Measurements from ENCODE around the gene KTI12. TPM values are rescaled to one million over a fixed set of nuclear protein-coding genes. Genes with fewer than 3 reads are reported as not detected.
"Not testable (repeated sequence)": the region's sequence is repeated elsewhere in the genome, so short reads cannot be mapped to it uniquely, and the experiment has no call there.

Gene KTI12, protein sequence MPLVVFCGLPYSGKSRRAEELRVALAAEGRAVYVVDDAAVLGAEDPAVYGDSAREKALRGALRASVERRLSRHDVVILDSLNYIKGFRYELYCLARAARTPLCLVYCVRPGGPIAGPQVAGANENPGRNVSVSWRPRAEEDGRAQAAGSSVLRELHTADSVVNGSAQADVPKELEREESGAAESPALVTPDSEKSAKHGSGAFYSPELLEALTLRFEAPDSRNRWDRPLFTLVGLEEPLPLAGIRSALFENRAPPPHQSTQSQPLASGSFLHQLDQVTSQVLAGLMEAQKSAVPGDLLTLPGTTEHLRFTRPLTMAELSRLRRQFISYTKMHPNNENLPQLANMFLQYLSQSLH
- polyA plus RNA-seq (2013, experiment 1 of 4), result 7.9 TPM
- polyA plus RNA-seq (2013, experiment 2 of 4), result 8.7 TPM
- 6.3 TPM for polyA plus RNA-seq (2013, experiment 3 of 4)
- 6.0 TPM for polyA plus RNA-seq (2013, experiment 4 of 4)

DNA sequence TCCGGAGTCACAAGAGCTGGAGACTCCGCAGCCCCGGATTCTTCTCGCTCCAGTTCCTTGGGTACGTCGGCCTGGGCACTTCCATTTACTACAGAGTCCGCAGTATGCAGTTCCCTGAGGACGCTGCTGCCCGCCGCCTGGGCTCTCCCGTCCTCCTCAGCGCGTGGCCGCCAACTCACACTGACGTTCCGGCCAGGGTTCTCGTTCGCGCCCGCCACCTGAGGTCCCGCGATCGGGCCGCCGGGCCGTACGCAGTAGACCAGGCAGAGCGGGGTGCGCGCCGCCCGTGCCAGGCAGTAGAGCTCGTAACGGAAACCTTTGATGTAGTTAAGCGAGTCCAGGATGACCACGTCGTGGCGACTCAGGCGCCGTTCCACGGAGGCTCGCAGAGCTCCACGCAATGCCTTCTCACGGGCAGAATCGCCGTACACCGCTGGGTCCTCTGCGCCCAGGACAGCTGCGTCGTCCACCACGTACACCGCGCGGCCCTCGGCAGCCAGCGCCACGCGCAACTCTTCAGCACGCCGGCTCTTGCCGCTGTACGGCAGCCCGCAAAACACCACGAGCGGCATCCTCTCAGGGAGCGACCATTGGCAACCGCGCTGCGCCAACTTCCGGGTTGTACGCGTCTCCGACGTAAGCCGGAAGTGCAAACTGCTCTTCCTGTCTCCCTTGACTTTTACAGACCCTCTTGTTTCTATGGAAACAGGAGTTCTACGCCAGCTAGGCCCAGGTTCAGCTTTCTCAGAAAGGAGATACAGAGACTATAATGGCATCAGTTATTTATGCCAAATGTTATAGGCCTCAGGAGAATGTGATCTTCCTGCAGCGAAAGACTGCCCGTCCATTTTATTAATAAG lies at the start of gene KTI12:
Gene KTI12, minus strand, starts transcription at position 621 of the 860 bp plus-strand sequence. Its CDS starts 49 bp downstream, at position 572.
- H3K4me1 ChIP-seq (ENCODE audit: control insufficient read depth, insufficient read depth, low read length), result no peaks in the 10 kb centered on the region
- WGBS, 2 experiments, result 5 to 7% methylated on average over 76 to 78 of the region's 78 CpGs
- H3K9me3 ChIP-seq (ENCODE audit: control insufficient read depth, low read length), result no peaks in the 10 kb centered on the region
- no peaks in the 10 kb centered on the region for H3K36me3 ChIP-seq (ENCODE audit: control insufficient read depth, insufficient read depth, low read length)
- H3K4me3 ChIP-seq (ENCODE audit: insufficient read depth, low read depth, low read length), result peak within 1 kb of the TSS; percentile 91
- peak within 1 kb of the TSS; percentile 41 for H3K27ac ChIP-seq (ENCODE audit: insufficient read depth, low read depth, low read length, poor library complexity, severe bottlenecking)
- no peaks in the 10 kb centered on the region for H3K27me3 ChIP-seq (ENCODE audit: control insufficient read depth, insufficient read depth, low read length, poor library complexity, severe bottlenecking)

DNA sequence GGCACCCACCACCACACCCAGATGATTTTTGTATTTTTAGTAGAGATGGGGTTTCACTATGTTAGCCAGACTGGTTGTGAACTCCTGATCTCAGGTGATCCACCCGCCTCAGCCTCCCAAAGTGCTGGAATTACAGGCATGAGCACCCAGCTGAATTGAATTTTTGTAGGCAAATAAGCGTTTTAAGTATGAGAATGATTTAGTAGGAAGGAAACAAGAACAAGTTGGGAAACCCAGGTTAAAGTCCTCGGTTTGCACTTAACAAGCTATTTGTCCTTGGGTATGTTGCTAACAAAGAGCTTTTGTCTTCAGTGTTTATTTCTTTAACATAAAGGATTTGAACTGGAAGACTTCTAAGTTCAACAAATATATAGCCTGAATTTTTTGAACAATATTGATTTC lies 46.4 kb upstream of the KTI12 start:
- H3K36me3 ChIP-seq (ENCODE audit: control insufficient read depth, insufficient read depth, low read length), result no peaks in the 10 kb centered on the region
- no peaks in the 10 kb centered on the region for H3K4me1 ChIP-seq (ENCODE audit: control insufficient read depth, insufficient read depth, low read length)
- 89 to 94% methylated on average over 3 of the region's 3 CpGs for WGBS, 2 experiments
- H3K27me3 ChIP-seq (ENCODE audit: control insufficient read depth, insufficient read depth, low read length, poor library complexity, severe bottlenecking), result no peaks in the 10 kb centered on the region
- no peaks in the 10 kb centered on the region for H3K9me3 ChIP-seq (ENCODE audit: control insufficient read depth, low read length)
- no peak overlapping the region for H3K27ac ChIP-seq (ENCODE audit: insufficient read depth, low read depth, low read length, poor library complexity, severe bottlenecking)
- no peak overlapping the region for H3K4me3 ChIP-seq (ENCODE audit: insufficient read depth, low read depth, low read length)

DNA sequence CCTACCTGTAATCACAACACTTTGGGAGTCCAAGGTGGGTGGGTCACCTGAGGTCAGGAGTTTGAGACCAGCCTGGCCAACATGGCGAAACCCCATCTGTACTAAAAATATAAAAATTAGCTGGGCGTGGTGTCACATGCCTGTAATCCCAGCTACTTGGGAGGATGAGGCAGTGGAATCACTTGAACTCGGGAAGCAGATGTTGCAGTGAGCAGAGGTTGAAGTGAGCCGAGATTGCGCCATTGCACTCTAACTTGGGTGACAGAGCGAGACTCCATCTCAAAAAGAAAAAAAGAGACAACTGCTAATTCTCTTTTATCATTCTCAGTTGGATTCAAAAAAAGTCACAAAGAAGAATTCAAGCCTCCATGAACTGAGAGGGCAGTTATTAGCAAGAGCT lies 43.7 kb upstream of the KTI12 start:
- not testable (repeated sequence) for H3K9me3 ChIP-seq (ENCODE audit: control insufficient read depth, low read length); H3K36me3 ChIP-seq (ENCODE audit: control insufficient read depth, insufficient read depth, low read length); H3K27ac ChIP-seq (ENCODE audit: insufficient read depth, low read depth, low read length, poor library complexity, severe bottlenecking); H3K4me1 ChIP-seq (ENCODE audit: control insufficient read depth, insufficient read depth, low read length); H3K4me3 ChIP-seq (ENCODE audit: insufficient read depth, low read depth, low read length); H3K27me3 ChIP-seq (ENCODE audit: control insufficient read depth, insufficient read depth, low read length, poor library complexity, severe bottlenecking)
- WGBS, 2 experiments, result 91 to 96% methylated on average over 6 of the region's 6 CpGs

DNA sequence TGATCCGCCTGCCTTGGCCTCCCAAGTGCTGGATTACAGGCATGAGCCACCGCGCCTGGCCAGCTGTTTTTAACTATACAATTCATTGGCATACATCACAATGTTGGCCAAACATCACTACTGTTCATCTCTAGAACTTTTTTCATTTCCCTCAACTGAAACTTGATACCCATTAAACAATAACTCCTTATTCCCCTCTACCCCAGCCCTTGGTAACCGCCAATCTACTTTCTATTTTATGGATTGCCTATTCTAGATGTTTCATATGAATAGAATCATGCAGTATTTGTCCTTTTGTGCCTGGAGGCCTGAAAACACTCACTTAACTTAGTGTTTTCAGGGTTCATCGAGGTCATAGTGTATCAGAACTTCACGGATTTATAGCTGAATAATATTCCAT lies 38.7 kb upstream of the KTI12 start:
- Histone ChIP-seq H3K4me3 (ENCODE audit: insufficient read depth, low read depth, low read length) (no peak overlapping the region), H3K4me1 (ENCODE audit: control insufficient read depth, insufficient read depth, low read length) (no peaks in the 10 kb centered on the region), H3K9me3 (ENCODE audit: control insufficient read depth, low read length) (no peaks in the 10 kb centered on the region), H3K27me3 (ENCODE audit: control insufficient read depth, insufficient read depth, low read length, poor library complexity, severe bottlenecking) (no peaks in the 10 kb centered on the region), H3K36me3 (ENCODE audit: control insufficient read depth, insufficient read depth, low read length) (peaks cover 10% of the 10 kb centered on the region), H3K27ac (ENCODE audit: insufficient read depth, low read depth, low read length, poor library complexity, severe bottlenecking) (no peak overlapping the region)
- WGBS, 2 experiments, result 91 to 94% methylated on average over 5 of the region's 6 CpGs

DNA sequence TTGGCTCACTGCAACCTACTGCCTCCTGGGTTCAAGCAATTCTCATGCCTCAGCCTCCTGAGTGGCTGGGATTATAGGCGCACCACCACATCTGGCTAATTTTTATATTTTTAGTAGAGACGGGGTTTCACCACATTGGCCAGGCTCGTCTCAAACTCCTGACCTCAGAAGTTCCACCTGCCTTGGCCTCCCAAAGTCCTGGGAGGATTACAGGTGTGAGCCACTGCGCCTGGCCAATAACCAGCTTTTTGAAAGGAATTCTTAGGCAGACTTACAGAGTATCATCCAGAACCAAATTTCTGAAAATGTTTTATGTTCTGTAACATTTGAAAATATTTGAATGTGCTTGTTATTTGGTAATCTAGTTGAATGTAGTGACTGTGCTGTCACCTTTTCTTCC lies 37.1 kb upstream of the KTI12 start:
- H3K4me3 ChIP-seq (ENCODE audit: insufficient read depth, low read depth, low read length), result no peak overlapping the region
- no peaks in the 10 kb centered on the region for H3K4me1 ChIP-seq (ENCODE audit: control insufficient read depth, insufficient read depth, low read length)
- H3K27ac ChIP-seq (ENCODE audit: insufficient read depth, low read depth, low read length, poor library complexity, severe bottlenecking), result no peak overlapping the region
- H3K36me3 ChIP-seq (ENCODE audit: control insufficient read depth, insufficient read depth, low read length), result peaks cover 10% of the 10 kb centered on the region
- H3K27me3 ChIP-seq (ENCODE audit: control insufficient read depth, insufficient read depth, low read length, poor library complexity, severe bottlenecking), result no peaks in the 10 kb centered on the region
- no peaks in the 10 kb centered on the region for H3K9me3 ChIP-seq (ENCODE audit: control insufficient read depth, low read length)
- 93 to 98% methylated on average over 4 of the region's 4 CpGs for WGBS, 2 experiments

DNA sequence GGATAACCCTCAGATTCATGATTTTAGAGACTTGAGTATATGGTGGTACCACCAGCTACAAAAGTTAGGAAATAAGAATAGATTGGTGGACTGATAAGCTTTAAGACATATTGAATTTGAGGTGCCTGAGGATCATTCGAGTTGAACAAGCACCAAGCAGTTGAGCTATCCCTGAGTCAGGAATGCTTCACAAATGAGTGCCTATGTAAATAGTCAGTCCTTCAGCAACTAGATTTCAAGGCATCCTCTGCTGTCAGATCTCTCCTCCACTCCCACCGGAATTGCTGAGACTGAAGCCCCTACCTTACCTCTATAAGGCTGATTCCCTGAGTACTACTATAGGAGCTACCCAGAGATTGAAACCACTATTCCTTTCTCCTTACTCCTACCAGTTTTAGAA lies 29.6 kb upstream of the KTI12 start:
- Histone ChIP-seq H3K36me3 (ENCODE audit: control insufficient read depth, insufficient read depth, low read length) (peaks cover 44% of the 10 kb centered on the region), H3K9me3 (ENCODE audit: control insufficient read depth, low read length) (no peaks in the 10 kb centered on the region), H3K27ac (ENCODE audit: insufficient read depth, low read depth, low read length, poor library complexity, severe bottlenecking) (no peak overlapping the region), H3K4me1 (ENCODE audit: control insufficient read depth, insufficient read depth, low read length) (peaks cover 2% of the 10 kb centered on the region), H3K4me3 (ENCODE audit: insufficient read depth, low read depth, low read length) (no peak overlapping the region), H3K27me3 (ENCODE audit: control insufficient read depth, insufficient read depth, low read length, poor library complexity, severe bottlenecking) (no peaks in the 10 kb centered on the region)
- 95 to 99% methylated on average over 2 of the region's 2 CpGs for WGBS, 2 experiments

DNA sequence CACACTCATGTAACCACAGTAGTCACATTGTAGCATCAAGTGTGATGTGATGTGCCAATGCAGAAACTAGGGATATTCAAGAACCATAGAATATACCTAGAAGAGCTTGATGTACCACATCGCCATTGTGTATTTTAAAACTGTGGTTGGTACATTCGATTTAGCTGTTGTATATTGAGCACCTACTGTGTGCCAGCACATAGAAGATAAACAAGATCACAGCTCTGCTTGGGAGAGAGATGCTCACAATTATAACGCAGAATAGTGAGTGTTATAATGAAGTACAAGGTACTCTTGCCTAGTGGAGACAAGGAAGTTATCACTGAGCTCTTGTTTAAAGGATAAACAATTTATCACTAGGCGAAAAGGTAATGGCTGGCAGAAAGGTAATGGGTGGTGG lies 27.2 kb upstream of the KTI12 start:
- H3K36me3 ChIP-seq (ENCODE audit: control insufficient read depth, insufficient read depth, low read length), result peaks cover 39% of the 10 kb centered on the region
- H3K27ac ChIP-seq (ENCODE audit: insufficient read depth, low read depth, low read length, poor library complexity, severe bottlenecking), result no peak overlapping the region
- WGBS, 2 experiments, result 96 to 98% methylated on average over 4 of the region's 4 CpGs
- H3K4me1 ChIP-seq (ENCODE audit: control insufficient read depth, insufficient read depth, low read length), result peaks cover 7% of the 10 kb centered on the region
- no peaks in the 10 kb centered on the region for H3K9me3 ChIP-seq (ENCODE audit: control insufficient read depth, low read length)
- H3K4me3 ChIP-seq (ENCODE audit: insufficient read depth, low read depth, low read length), result no peak overlapping the region
- H3K27me3 ChIP-seq (ENCODE audit: control insufficient read depth, insufficient read depth, low read length, poor library complexity, severe bottlenecking), result no peaks in the 10 kb centered on the region

DNA sequence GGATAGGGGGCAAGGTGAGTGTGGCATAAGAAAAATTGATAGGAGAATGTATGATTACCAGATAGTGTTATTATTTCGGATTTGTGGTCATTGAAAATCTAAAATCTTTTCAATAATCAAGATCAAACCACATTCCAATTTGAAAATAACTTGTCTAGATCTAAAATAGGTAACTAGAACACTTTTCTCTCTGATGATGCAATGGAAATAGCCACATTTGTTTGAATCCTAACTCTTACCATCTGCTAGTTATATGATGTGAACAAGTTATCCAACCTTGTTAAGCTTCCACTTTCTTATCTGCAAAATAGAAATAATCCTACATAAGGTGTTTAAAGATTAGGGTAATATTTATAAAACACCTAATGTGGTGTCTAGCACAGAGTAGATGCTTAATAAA lies 26.3 kb upstream of the KTI12 start:
- H3K27me3 ChIP-seq (ENCODE audit: control insufficient read depth, insufficient read depth, low read length, poor library complexity, severe bottlenecking), result no peaks in the 10 kb centered on the region
- peaks cover 34% of the 10 kb centered on the region for H3K36me3 ChIP-seq (ENCODE audit: control insufficient read depth, insufficient read depth, low read length)
- peaks cover 7% of the 10 kb centered on the region for H3K4me1 ChIP-seq (ENCODE audit: control insufficient read depth, insufficient read depth, low read length)
- no peak overlapping the region for H3K27ac ChIP-seq (ENCODE audit: insufficient read depth, low read depth, low read length, poor library complexity, severe bottlenecking)
- H3K4me3 ChIP-seq (ENCODE audit: insufficient read depth, low read depth, low read length), result no peak overlapping the region
- 100% methylated on average over 1 of the region's 1 CpG; no CpG with 5 or more reads in 1 of the 2 experiments for WGBS, 2 experiments
- H3K9me3 ChIP-seq (ENCODE audit: control insufficient read depth, low read length), result no peaks in the 10 kb centered on the region

DNA sequence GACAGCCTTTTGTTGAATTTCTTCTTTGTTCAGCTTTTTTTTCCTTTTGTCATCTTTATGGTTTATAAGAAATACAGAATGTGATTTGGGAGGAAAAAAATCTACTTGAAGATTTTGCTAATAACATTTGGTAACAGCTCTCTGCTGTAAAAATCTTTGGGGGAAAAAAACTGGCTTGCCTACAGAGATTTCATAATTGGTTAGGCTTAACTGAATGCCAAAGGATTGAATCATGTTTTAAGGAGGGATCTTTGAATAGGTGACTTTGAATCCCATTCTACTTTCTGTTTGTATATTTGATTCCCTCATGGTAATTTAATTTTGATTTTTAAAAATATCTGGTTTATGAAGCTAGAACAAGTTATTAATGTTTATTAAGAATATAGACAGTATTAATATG lies 25.7 kb upstream of the KTI12 start:
- no peak overlapping the region for H3K4me3 ChIP-seq (ENCODE audit: insufficient read depth, low read depth, low read length)
- no peaks in the 10 kb centered on the region for H3K9me3 ChIP-seq (ENCODE audit: control insufficient read depth, low read length)
- H3K27ac ChIP-seq (ENCODE audit: insufficient read depth, low read depth, low read length, poor library complexity, severe bottlenecking), result no peak overlapping the region
- peaks cover 29% of the 10 kb centered on the region for H3K36me3 ChIP-seq (ENCODE audit: control insufficient read depth, insufficient read depth, low read length)
- no peaks in the 10 kb centered on the region for H3K27me3 ChIP-seq (ENCODE audit: control insufficient read depth, insufficient read depth, low read length, poor library complexity, severe bottlenecking)
- H3K4me1 ChIP-seq (ENCODE audit: control insufficient read depth, insufficient read depth, low read length), result peaks cover 7% of the 10 kb centered on the region

DNA sequence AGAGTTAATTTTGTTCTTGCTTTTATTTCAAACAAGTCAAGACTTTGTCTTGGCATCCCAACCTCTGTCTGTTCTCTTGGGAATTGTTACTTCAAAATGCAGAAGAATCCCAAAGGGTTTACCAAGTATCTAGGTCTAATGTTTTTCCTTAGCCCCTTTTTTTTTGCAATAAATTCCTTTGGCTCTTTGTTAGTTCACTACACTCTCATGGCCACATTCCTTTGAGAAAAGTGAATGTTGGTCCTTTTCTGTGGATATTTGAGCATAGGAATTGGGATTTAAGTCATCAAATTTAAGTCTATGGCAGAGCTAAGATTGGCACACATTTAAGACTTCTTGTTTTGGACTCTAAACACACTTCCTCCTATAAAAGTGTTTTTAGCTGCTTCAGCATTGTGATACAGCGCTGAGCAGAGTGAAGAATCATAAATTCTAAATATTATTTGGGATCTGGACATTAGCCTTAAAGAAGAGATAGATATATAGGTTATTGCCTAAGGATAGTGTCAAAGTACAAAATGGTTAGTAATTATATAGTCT lies 24.3 kb upstream of the KTI12 start:
- no peaks in the 10 kb centered on the region for H3K9me3 ChIP-seq (ENCODE audit: control insufficient read depth, low read length)
- peaks cover 7% of the 10 kb centered on the region for H3K4me1 ChIP-seq (ENCODE audit: control insufficient read depth, insufficient read depth, low read length)
- WGBS, 2 experiments, result 100% methylated on average over 1 of the region's 1 CpG
- no peak overlapping the region for H3K27ac ChIP-seq (ENCODE audit: insufficient read depth, low read depth, low read length, poor library complexity, severe bottlenecking)
- peaks cover 18% of the 10 kb centered on the region for H3K36me3 ChIP-seq (ENCODE audit: control insufficient read depth, insufficient read depth, low read length)
- no peaks in the 10 kb centered on the region for H3K27me3 ChIP-seq (ENCODE audit: control insufficient read depth, insufficient read depth, low read length, poor library complexity, severe bottlenecking)
- peak overlapping the region; percentile 75 for H3K4me3 ChIP-seq (ENCODE audit: insufficient read depth, low read depth, low read length)
